ENCODE measurements around the gene GVQW3.

GRCh38 chr11:76382209-76382608 lies 1.1 kb downstream of the GVQW3 start:
- TF ChIP-seq, protein P1, sequence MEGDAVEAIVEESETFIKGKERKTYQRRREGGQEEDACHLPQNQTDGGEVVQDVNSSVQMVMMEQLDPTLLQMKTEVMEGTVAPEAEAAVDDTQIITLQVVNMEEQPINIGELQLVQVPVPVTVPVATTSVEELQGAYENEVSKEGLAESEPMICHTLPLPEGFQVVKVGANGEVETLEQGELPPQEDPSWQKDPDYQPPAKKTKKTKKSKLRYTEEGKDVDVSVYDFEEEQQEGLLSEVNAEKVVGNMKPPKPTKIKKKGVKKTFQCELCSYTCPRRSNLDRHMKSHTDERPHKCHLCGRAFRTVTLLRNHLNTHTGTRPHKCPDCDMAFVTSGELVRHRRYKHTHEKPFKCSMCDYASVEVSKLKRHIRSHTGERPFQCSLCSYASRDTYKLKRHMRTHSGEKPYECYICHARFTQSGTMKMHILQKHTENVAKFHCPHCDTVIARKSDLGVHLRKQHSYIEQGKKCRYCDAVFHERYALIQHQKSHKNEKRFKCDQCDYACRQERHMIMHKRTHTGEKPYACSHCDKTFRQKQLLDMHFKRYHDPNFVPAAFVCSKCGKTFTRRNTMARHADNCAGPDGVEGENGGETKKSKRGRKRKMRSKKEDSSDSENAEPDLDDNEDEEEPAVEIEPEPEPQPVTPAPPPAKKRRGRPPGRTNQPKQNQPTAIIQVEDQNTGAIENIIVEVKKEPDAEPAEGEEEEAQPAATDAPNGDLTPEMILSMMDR (conservative IDR thresholded peaks at IDR 0.05 in 1 of 2, IDR thresholded peaks at IDR 0.05 in 1 of 2; ENCODE audit: extremely low read depth in 1 of 2, insufficient read depth in 1 of 2, low read depth in 1 of 2, low read length in 2 of 2) = no peak
- TF ChIP-seq EZH2 (IDR thresholded peaks at IDR 0.05; ENCODE audit: borderline replicate concordance, low read length) = no peak

Measured in mammary epithelial cell (primary cell).